ENCODE results near the gene IFNL1. TPM values are rescaled to one million over a fixed set of nuclear protein-coding genes. Genes with fewer than 3 reads are reported as not detected.
"Not testable (repeated sequence)": the region's sequence is repeated elsewhere in the genome, so short reads cannot be mapped to it uniquely, and the experiment has no call there.

IFNL1 gene
- polyA plus RNA-seq, 4 donors, result not detected

DNA sequence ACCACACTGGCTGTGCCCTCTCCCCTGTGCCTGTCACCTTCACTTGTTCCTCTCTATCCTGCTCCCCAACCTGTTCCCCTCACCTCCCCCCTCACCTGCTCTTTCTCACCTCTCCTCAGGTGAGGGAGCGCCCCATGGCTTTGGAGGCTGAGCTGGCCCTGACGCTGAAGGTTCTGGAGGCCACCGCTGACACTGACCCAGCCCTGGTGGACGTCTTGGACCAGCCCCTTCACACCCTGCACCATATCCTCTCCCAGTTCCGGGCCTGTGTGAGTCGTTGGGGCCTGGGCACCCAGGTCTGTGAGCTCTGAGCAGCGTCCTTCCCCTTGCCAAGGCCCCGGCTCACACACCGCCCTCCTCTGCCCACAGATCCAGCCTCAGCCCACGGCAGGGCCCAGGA, 26.8 kb upstream of the IFNL1 start:
- DNase-seq (ENCODE audit: low read depth in 4 of 4, low spot score in 2 of 4), result not testable (repeated sequence)

GRCh38 chr19:39270036-39270871, 26.0 kb upstream of the IFNL1 start:
- no peak for DNase-seq (ENCODE audit: low read depth in 4 of 4, low spot score in 2 of 4)

DNA sequence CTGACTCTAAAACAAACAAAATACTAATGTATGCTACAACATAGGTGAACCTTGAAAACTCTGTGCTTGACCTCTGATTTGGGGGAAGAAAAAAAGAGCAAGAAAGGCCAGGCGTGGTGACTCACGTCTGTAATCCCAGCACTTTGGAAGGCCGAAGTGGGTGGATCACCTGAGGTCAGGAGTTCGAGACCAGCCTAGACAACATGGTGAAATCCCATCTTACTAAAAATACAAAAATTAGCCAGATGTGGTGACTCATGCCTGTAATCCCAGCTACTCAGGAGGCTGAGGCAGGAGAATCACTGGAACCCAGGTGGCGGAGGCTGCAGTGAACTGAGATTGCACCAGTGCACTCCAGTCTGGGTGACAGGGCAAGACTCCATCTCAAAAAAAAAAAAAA, 22.3 kb upstream of the IFNL1 start:
- DNase-seq (ENCODE audit: low read depth in 4 of 4, low spot score in 2 of 4), result not testable (repeated sequence)

DNA sequence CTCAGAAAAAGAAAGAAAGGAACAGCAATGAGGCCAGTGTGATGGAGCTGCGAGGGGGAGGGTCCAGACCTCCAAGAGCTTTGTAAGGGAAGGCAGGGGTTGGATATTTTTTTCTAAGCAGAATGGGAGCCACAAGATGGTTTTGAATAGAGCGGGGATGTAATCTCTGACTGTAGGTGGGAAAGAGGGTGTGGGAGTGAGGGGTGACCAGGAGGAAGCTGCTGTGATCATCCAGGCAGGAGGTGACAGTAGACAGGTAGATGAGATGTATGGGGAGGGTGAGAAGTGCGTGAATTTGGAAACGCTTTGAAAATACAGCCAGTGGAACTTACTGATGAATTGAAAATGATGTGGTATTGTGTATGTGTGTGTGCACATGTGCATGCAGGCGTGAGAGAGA, 20.6 kb upstream of the IFNL1 start:
- DNase-seq (ENCODE audit: low read depth in 4 of 4, low spot score in 2 of 4), result no peak

GRCh38 chr19:39276740-39277139, 19.5 kb upstream of the IFNL1 start:
- DNase-seq (ENCODE audit: low read depth in 4 of 4, low spot score in 2 of 4), result no peak

DNA sequence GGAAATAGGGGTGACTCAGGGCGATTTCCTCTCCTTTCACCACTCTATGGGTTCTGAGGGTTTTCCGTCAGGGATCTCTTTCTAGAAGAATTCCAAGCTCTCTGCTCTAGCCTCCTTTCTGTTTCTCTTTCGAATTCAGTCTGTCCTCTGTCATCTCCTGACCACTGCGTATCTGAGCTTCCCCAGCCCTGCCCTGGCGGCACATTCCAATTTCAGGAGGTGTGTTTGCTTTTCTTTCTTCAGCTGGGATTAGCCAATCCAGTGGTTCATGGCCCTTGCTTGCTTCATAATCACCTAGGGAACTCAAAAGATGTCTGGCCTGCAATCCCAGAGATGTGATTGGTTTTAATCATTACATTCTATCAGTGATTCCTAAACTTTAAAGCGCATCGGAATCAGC, 18.6 kb upstream of the IFNL1 start:
- DNase-seq (ENCODE audit: low read depth in 4 of 4, low spot score in 2 of 4), result no peak

- DNase-seq (ENCODE audit: low read depth in 4 of 4, low spot score in 2 of 4), result no peak
Observed at GRCh38 chr19:39282021-39282420, 14.2 kb upstream of the IFNL1 start.

DNA sequence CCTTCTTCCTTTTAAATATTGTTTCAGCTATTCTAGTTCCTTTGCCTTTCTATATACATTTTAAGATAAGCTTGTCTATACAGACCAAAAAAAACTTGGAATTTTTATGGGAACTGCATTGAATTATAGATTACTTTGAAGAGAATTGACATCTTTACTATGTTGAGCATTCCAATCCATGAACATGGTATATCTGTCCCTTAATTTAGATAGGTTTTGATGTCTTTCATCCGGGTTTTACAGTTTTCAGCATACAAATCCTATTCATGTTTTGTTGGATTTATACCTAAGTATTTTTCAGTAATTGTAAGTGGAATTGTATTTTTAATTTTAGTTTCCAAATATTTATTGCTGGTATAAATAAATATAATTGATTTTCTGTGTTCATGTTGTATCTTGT, 12.2 kb upstream of the IFNL1 start:
- no peak for DNase-seq (ENCODE audit: low read depth in 4 of 4, low spot score in 2 of 4)

DNA sequence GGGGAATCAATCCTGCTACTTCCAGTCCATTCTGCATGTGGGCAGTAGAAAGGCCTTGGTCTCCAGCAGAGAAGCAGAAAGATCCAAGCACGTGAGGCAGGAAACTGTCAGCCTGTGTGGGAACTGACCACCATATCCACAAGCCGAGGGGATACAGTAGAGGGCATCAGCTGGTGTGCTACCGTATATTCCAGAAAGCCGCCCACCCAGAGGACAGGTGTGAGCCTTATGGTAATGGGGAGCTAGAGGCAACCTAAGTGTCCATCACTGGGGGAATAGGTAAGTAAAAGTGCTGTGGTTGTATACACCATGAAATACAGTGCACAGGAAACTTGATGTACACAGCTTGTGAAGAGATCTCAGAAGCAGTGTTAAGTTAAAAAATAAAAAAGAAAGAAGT, 2.8 kb upstream of the IFNL1 start:
- DNase-seq (ENCODE audit: low read depth in 4 of 4, low spot score in 2 of 4), result no peak

- no peak for DNase-seq (ENCODE audit: low read depth in 4 of 4, low spot score in 2 of 4)
Observed at GRCh38 chr19:39296906-39297305, 699 bp downstream of the IFNL1 start.

DNA sequence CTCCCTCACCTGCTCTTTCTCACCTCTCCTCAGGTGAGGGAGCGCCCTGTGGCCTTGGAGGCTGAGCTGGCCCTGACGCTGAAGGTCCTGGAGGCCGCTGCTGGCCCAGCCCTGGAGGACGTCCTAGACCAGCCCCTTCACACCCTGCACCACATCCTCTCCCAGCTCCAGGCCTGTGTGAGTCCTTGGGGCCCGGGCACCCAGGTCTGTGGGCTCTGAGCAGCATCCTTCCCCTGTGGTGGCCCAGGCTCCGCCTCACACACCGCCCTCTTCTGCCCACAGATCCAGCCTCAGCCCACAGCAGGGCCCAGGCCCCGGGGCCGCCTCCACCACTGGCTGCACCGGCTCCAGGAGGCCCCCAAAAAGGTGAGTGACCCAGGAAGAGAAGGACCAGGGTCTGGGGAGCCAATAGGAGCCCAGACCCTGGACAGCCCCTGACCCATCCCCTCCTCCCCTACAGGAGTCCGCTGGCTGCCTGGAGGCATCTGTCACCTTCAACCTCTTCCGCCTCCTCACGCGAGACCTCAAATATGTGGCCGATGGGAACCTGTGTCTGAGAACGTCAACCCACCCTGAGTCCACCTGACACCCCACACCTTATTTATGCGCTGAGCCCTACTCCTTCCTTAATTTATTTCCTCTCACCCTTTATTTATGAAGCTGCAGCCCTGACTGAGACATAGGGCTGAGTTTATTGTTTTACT, 1.9 kb downstream of the IFNL1 start:
- no peak for DNase-seq (ENCODE audit: low read depth in 4 of 4, low spot score in 2 of 4)

DNA sequence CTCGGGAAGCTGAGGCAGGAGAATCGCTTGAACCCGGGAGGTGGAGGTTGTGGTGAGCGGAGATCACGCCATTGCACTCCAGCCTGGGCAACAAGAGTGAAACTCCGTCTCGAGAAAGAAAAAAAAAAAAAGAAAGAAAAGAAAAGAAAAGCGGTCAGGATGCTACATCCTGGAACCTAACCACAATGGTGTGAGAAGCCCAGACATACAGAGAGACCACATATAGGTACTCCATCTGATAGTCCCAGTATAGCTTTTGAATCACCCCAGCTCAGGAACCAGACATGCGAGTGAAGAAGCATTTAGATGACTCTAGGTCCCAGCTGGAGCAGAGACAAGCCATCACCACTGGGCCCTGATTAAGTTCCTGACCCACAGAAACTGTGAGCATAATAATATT, 3.2 kb downstream of the IFNL1 start:
- no peak for DNase-seq (ENCODE audit: low read depth in 4 of 4, low spot score in 2 of 4)

- no peak for DNase-seq (ENCODE audit: low read depth in 4 of 4, low spot score in 2 of 4)
Observed at GRCh38 chr19:39299832-39300231, 3.6 kb downstream of the IFNL1 start.

DNA sequence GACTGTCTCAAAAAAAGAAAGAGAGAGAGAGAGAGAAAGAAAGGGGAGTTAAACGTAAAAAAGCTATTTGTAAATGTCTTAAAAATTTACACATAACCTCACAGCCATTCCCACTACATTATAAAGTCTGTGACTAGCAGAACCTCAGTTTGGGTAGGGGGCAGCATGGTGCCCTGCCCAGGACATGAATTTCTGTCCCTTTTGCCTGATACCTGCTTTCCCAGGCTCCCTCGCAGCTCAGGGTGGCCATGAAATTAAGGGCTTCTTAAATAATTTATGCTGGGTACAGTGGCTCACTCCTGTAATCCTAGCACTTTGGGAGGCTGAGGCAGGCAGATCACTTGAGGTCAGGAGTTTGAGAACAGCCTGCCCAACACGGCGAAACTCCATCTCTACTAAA, 4.8 kb downstream of the IFNL1 start:
- no peak for DNase-seq (ENCODE audit: low read depth in 4 of 4, low spot score in 2 of 4)

DNA sequence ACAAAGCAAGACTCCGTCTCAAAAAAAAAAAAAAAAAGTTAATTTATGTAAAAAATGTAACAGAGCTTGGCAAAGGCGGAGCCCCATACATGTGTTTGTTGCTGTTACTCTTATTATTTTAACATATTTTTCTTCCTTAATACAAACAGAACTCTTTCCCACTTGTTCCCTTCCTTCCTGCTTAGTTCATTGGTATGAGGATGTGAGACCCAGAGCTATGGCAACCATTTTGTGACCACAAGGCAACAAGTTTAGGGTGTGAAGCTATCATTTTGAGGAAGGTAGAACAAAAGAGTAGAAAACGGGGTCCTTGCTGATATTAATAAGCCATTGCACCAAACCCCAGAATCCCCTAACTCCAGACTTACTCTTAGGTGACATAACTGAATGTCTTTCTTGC, 5.4 kb downstream of the IFNL1 start:
- no peak for DNase-seq (ENCODE audit: low read depth in 4 of 4, low spot score in 2 of 4)

DNA sequence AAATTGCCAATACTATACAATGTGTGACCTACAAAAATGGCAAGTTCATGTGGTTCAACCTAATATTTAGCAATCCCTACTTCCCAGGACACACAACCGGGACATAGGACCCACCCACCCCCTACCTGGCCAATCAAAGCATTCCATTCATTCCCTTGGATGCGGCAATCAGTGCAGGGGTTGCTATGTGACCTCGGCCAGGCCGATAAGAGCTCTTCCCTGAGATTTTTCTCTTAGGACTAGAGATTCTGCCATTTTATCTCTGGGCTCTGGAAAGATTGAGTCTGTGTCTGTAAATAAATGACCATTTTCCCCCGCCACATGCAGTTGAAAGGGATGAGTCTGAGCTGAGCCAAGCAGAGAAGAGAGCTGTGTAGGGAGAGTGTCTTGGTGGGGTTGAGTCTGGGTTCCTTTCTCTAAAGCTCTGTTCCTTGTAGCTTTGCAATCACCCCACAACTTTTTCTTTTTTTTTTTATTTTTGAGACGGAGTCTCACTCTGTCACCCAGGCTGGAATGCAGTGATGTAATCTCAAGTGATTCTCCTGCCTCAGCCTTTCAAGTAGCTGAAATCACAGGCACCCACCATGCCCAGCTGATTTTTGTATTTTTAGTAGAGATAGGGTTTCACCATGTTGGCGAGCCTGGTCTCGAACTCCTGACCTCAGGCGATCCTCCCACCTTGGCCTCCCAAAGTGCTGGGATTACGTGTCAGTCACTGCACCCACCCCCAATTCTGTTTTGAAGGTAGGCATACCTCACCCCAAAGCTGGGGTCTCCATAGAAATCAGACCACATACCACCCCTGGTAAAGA, 7.4 kb downstream of the IFNL1 start:
- DNase-seq (ENCODE audit: low read depth in 4 of 4, low spot score in 2 of 4), result no peak

DNA sequence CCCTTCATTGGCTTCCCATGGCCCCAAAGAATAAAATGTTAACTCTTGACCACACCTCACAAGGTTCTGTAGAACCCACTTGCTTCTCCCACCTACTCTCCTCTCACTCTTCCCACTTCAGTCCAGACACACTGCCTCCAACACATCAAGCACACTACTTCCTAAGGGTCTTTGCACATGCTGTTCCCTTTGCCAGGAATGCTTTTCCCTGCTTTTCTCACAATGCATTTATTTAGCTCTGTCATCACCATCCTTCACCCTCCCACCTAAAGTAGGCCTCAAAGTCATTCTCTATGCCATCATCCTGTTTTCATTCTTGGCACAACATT, 7.9 kb downstream of the IFNL1 start:
- DNase-seq (ENCODE audit: low read depth in 4 of 4, low spot score in 2 of 4), result no peak

DNA sequence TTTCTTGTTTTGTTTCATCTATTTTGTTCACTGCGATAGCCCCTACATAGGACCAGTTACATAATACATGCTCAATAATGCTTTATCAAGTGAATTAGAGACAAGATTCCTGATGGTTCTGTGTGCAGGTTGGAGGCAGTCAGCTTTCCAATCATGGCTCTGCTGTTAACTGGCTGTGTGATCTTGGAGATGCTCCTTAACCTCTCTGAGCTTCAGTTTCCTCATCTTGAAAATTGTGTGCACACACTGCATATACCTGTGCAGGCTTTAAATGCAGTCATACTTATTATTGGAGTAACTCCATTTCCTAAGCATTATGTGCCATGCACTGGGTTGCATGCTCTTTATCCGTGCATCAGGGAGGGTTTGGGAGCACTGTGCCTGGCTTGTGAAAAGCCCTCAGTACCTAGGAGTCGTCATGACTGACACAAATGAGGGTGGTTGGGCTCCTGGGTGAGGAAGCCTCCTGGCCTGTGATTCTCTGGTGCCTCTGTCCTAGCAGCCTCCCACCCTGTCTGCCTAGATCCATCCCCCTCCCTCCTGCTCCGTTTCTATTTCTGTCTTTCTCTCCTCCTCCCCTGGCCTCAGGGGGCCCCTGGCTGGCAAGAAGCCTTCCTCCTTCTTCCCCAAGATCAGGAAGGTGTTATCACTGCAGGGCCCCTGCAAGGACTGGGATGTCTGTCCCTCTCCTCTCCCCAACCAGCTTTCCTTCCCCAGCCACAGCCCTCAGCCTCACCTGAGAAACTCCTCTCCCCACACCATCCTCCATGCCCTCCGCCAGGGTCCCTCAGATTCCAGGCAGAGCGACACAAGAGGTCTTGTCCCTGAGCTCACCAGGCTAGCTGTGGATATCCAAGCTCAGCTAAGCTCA, 8.7 kb downstream of the IFNL1 start:
- DNase-seq (ENCODE audit: low read depth in 4 of 4, low spot score in 2 of 4), result no peak

- no peak for DNase-seq (ENCODE audit: low read depth in 4 of 4, low spot score in 2 of 4)
Observed at GRCh38 chr19:39306075-39306474, 9.9 kb downstream of the IFNL1 start.

DNA sequence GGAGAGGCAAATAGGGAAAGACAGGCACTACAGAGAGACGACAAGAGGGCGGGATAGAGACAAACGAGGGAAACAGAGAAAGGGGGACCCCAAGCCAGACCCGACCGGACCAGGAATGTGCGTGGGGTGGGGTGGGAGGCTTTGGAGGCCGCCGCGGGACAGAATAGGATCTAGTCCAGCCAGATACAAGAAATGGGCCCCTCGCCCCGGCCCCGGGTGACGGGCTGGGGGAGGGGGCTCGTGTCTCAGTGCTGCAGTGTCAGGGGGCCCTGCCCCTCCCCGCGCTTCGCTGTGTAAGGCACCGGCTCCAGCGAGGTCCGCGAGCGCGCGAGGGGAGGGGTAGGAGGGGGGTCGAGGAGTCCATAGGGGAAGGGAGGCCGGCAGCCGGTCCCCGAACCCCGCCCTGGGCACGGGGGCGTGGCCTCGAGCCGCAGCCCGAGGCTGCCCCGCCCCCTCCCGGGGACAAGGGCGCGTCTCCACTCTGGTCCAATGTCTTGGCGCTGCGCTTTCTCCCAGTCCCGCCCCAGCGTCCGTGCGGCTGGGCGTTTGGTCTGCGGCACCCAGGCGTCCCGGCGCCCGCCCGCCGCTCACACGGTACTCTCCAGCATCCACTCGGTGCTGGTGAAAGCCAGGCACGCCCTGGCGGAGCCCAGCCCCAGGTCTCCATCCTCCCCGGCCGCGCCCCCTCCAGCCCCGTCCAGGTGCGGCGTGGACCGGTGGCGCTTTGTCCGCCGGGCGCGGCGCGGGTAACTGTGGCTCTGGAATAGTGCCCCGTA, 11.0 kb downstream of the IFNL1 start:
- DNase-seq (ENCODE audit: low read depth in 4 of 4, low spot score in 2 of 4), result no peak
